Colonic mucosa (tissue), 4 donors: ENCODE measurements around the gene KRTAP1-3. TPM values are rescaled to one million over a fixed set of nuclear protein-coding genes. Genes with fewer than 3 reads are reported as not detected.
"Not testable (repeated sequence)": the region's sequence is repeated elsewhere in the genome, so short reads cannot be mapped to it uniquely, and the experiment has no call there.

Experiments used
- DNase-seq: peaks from one replicate; pipeline ENCODE4 v3.0.0-alpha.2; 2020
- H3K27ac ChIP-seq: fragments of 200-600 bp; one replicate; pipeline ENCODE4 v1.8.0; 2021
- H3K27me3 ChIP-seq: fragments of 200-600 bp; one replicate; pipeline ENCODE4 v1.8.0; 2021
- H3K36me3 ChIP-seq: fragments of 200-600 bp; one replicate; pipeline ENCODE4 v1.8.0; 2021
- H3K4me1 ChIP-seq: fragments of 200-600 bp; one replicate; pipeline ENCODE4 v1.8.0; 2021; ENCODE audit warnings: mild to moderate bottlenecking
- H3K4me3 ChIP-seq: fragments of 200-600 bp; one replicate; pipeline ENCODE4 v1.8.0; 2021
- H3K9ac ChIP-seq, 2 donors: one replicate each; pipeline ENCODE4 v1.7.0; 2013; ENCODE audit warnings: control low read depth in 2 of 2, low read depth in 2 of 2, low read length in 2 of 2
- H3K9me3 ChIP-seq: fragments of 200-600 bp; one replicate; pipeline ENCODE4 v1.8.0; 2021
- intact Hi-C: fragments of 100-400 bp; cut with DNase I; formaldehyde crosslinking; loops from one replicate; pipeline ENCODE4 v1.14.1; 2022
- total RNA-seq, 2 donors: library from RNA; stranded (reverse); fragmentation: NEBNext Ultra II Directional in 1 of 2; extraction: Animal tissue kit (Norgen Biotek cat#: 25700) in 1 of 2; gene quantifications; one replicate each; pipeline ENCODE4 v1.2.1, GENCODE V29; 2021
- TF ChIP-seq, protein P1 (sequence below): fragments of 200-600 bp; IDR thresholded peaks from one replicate; pipeline ENCODE4 v1.8.0; 2022; ENCODE audit warnings: antibody characterized with exemption, mild to moderate bottlenecking
- donor health status: healthy.
- donor health status: DM: no; HTN: no; CAD: no.
- donor health status: DM: no; HTN: no; CAD: no.

KRTAP1-3 gene
- total RNA-seq, 2 donors from 2014 or later: not detected

DNA sequence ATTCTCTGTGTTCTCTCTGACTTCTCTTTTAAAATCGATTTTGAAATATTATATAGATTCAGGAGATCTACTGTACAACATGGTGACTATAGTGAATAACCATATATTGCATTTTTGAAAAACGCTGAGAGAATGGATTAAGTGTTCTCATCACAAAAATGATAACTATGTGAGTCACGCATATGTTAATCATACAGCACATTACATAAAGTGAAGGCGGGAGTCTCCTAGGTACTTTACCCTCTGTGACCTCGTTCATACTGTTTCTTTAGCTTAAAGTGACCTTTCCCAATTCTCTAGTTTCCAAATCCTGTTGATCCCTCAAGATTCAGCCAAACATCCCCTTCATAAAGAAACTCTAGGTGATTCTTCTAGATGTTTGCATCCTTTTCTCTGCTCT lies 31.9 kb downstream of the KRTAP1-3 start:
- Histone ChIP-seq H3K36me3 (no peaks in the 10 kb centered on the region), H3K9me3 (no peaks in the 10 kb centered on the region), H3K9ac (no peak overlapping the region), H3K27me3 (no peaks in the 10 kb centered on the region), H3K4me3 (no peak overlapping the region), H3K4me1 (no peaks in the 10 kb centered on the region), H3K27ac (no peak overlapping the region)
- TF ChIP-seq, protein P1, sequence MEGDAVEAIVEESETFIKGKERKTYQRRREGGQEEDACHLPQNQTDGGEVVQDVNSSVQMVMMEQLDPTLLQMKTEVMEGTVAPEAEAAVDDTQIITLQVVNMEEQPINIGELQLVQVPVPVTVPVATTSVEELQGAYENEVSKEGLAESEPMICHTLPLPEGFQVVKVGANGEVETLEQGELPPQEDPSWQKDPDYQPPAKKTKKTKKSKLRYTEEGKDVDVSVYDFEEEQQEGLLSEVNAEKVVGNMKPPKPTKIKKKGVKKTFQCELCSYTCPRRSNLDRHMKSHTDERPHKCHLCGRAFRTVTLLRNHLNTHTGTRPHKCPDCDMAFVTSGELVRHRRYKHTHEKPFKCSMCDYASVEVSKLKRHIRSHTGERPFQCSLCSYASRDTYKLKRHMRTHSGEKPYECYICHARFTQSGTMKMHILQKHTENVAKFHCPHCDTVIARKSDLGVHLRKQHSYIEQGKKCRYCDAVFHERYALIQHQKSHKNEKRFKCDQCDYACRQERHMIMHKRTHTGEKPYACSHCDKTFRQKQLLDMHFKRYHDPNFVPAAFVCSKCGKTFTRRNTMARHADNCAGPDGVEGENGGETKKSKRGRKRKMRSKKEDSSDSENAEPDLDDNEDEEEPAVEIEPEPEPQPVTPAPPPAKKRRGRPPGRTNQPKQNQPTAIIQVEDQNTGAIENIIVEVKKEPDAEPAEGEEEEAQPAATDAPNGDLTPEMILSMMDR: no peak
- no peak for DNase-seq
- intact Hi-C loops: no loop called here

DNA sequence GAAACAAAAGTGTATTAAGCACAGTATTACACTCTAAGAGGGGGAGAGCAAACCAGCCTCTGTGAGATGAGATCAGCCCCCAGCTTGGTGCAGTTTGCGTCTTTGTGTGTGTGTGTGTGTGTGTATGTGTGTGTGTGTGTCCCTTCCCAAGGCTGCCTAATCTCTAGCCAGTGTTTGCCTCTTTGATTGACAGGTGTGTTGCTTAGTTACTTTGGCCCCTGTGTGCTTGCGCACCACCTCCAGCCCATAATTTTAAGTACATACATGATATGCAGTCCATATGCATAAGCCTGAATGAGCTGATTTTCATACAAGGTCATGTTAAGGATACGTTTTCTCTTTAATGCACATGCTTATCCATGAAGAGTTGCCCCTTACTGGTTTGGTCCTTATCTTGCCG lies 32.9 kb downstream of the KRTAP1-3 start:
- Histone ChIP-seq H3K36me3 (no peaks in the 10 kb centered on the region), H3K27me3 (no peaks in the 10 kb centered on the region), H3K9me3 (no peaks in the 10 kb centered on the region), H3K4me1 (no peaks in the 10 kb centered on the region), H3K27ac (no peak overlapping the region), H3K9ac (no peak overlapping the region), H3K4me3 (no peak overlapping the region)
- intact Hi-C loops: no loop called here
- no peak for DNase-seq
- TF ChIP-seq, protein P1: no peak

DNA sequence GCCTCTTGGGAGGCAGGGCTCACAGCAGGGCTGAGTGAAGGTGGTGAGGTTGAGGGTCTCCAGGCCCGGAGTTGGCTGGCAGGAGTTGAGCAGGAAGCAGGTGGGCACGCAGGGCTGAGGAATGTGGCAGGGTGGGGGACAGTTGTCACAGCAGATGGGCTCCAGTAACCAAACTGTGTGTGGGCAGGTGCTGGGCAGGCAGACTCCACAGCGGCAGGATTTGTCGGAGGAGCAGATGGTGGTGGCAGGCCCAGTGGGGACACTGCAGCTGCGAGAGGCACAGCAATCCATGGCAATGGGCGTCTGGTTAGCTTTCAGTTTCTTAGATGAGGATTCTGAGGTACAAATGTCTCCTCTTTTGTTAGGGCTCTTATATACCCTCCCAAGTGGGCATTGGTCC lies 35.1 kb downstream of the KRTAP1-3 start, which contains the start of gene KRTAP3-2:
KRTAP3-2 (minus strand) TSS at position 344 of the 400 bp plus-strand sequence; CDS start at position 291, 53 bp downstream.
- H3K27me3 ChIP-seq, H3K27ac ChIP-seq, H3K4me3 ChIP-seq, H3K36me3 ChIP-seq, intact Hi-C loops, H3K4me1 ChIP-seq, H3K9me3 ChIP-seq, DNase-seq, H3K9ac ChIP-seq: not testable (repeated sequence)

DNA sequence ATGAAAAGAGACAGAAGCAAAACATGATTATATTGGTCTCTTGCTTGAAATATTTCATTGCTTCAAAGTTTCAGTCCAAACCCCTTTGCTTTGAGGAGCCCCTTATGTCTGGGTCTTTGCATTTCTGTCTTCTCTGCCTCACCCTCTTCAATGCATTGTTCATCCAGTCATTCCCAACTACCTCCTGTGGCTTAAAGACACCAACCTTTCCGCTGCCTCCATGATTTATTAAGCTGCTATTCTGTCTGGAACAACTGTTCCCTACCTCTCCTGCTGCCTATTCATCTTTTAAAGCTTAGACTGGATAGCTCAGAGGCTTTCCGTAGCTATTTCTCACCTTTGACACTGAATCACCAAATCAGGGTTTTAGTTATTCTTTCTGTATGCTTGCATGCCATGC lies 37.3 kb downstream of the KRTAP1-3 start:
- no peaks in the 10 kb centered on the region for H3K9me3 ChIP-seq
- no peaks in the 10 kb centered on the region for H3K4me1 ChIP-seq
- no peaks in the 10 kb centered on the region for H3K27me3 ChIP-seq
- no peaks in the 10 kb centered on the region for H3K36me3 ChIP-seq
- intact Hi-C loops: no loop called here
- no peak overlapping the region for H3K27ac ChIP-seq
- no peak overlapping the region for H3K4me3 ChIP-seq
- TF ChIP-seq, protein P1: no peak
- DNase-seq: no peak
- no peak overlapping the region for H3K9ac ChIP-seq

DNA sequence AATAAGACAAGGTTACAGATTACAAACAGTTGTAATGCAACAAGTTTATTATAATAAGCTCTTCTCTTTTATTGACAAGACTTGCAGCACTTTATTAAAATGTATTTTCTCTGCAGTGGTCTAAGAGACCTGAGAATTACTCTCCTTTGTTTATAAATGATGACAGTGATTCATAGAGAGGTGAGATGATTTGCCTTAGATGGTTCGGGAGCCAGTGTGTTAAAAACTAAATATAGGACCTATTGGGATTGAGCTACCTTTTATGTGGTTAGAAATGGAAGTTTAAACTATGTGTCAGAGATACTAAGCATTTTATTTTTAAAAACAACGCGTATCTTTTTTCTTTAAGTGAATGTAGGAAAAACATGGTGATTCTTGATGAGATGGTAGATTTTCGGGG lies 37.8 kb downstream of the KRTAP1-3 start:
- intact Hi-C loops: no loop called here
- no peaks in the 10 kb centered on the region for H3K9me3 ChIP-seq
- TF ChIP-seq, protein P1: no peak
- no peak overlapping the region for H3K9ac ChIP-seq
- no peak overlapping the region for H3K4me3 ChIP-seq
- no peaks in the 10 kb centered on the region for H3K4me1 ChIP-seq
- DNase-seq: no peak
- no peaks in the 10 kb centered on the region for H3K36me3 ChIP-seq
- H3K27ac ChIP-seq: no peak overlapping the region
- no peaks in the 10 kb centered on the region for H3K27me3 ChIP-seq

DNA sequence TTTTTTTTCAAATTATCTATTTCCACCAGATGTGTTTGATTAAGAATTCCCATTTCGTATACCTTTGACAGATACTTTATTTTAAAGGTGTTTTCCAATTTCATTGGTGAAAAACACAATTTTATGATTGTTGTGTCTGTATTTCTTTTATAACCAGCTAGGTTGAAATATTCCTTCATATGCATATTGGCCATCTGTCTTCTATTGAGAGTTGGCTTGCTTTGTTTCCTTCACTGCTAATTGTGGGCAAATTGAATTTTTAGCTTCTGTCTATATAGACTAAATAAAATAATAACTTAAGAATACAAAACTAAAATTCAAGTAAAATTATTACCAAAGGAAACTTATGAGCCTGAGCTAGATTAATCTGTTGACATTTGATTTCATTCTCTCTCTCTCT lies 39.6 kb downstream of the KRTAP1-3 start:
- intact Hi-C loops: no loop called here
- H3K36me3 ChIP-seq: no peaks in the 10 kb centered on the region
- DNase-seq: no peak
- H3K27ac ChIP-seq: no peak overlapping the region
- no peak overlapping the region for H3K9ac ChIP-seq
- no peaks in the 10 kb centered on the region for H3K27me3 ChIP-seq
- TF ChIP-seq, protein P1: no peak
- H3K4me3 ChIP-seq: no peak overlapping the region
- no peaks in the 10 kb centered on the region for H3K4me1 ChIP-seq
- H3K9me3 ChIP-seq: no peaks in the 10 kb centered on the region
